ENCODE data around the gene RCN1. TPM values are rescaled to one million over a fixed set of nuclear protein-coding genes. Genes with fewer than 3 reads are reported as not detected.
A peak's percentile ranks its signal among the peaks of the same experiment; 100 is the strongest.
"Not testable (repeated sequence)": the region's sequence is repeated elsewhere in the genome, so short reads cannot be mapped to it uniquely, and the experiment has no call there.

RCN1 gene
- total RNA-seq, 1 experiment from 2014 or later, result 186 TPM

- no peak overlapping the region for H3K4me3 Mint-ChIP-seq (ENCODE audit: low read depth, unreplicated experiment)
- no peak for DNase-seq
- H3K36me3 Mint-ChIP-seq (ENCODE audit: insufficient read depth, unreplicated experiment), result no peaks in the 10 kb centered on the region
- intact Hi-C loops (cut with micrococcal nuclease; ENCODE audit: unreplicated experiment), result no loop called here
- CTCF ChIA-PET, result no interaction called here
- no peak overlapping the region for H3K27ac Mint-ChIP-seq (ENCODE audit: unreplicated experiment)
- peaks cover 22% of the 10 kb centered on the region for H3K4me1 Mint-ChIP-seq (ENCODE audit: low read depth, unreplicated experiment)
- TF ChIP-seq CTCF (IDR thresholded peaks at IDR 0.05; ENCODE audit: unreplicated experiment), result no peak
- no TSS peak for BruUV-seq (replicated peaks)
- H3K27me3 Mint-ChIP-seq (ENCODE audit: unreplicated experiment), result peaks cover 29% of the 10 kb centered on the region
- H3K9me3 Mint-ChIP-seq (ENCODE audit: low read depth, unreplicated experiment), result no peaks in the 10 kb centered on the region
Measured at GRCh38 chr11:32113920-32114203, 23.0 kb downstream of the RCN1 start.

- peaks cover 14% of the 10 kb centered on the region for H3K4me1 Mint-ChIP-seq (ENCODE audit: low read depth, unreplicated experiment)
- no peak overlapping the region for H3K4me3 Mint-ChIP-seq (ENCODE audit: low read depth, unreplicated experiment)
- intact Hi-C loops (cut with micrococcal nuclease; ENCODE audit: unreplicated experiment), result no loop called here
- no peak overlapping the region for H3K27ac Mint-ChIP-seq (ENCODE audit: unreplicated experiment)
- DNase-seq, result no peak
- peaks cover 29% of the 10 kb centered on the region for H3K27me3 Mint-ChIP-seq (ENCODE audit: unreplicated experiment)
- H3K36me3 Mint-ChIP-seq (ENCODE audit: insufficient read depth, unreplicated experiment), result no peaks in the 10 kb centered on the region
- TF ChIP-seq CTCF (IDR thresholded peaks at IDR 0.05; ENCODE audit: unreplicated experiment), result no peak
- H3K9me3 Mint-ChIP-seq (ENCODE audit: low read depth, unreplicated experiment), result peaks cover 2% of the 10 kb centered on the region
- CTCF ChIA-PET, result no interaction called here
- no TSS peak for BruUV-seq (replicated peaks)
Measured at GRCh38 chr11:32115446-32115845, 24.6 kb downstream of the RCN1 start.

- Mint-ChIP-seq H3K4me1 (ENCODE audit: low read depth, unreplicated experiment) (peaks cover 14% of the 10 kb centered on the region), H3K36me3 (ENCODE audit: insufficient read depth, unreplicated experiment) (no peaks in the 10 kb centered on the region), H3K27me3 (ENCODE audit: unreplicated experiment) (peaks cover 29% of the 10 kb centered on the region), H3K9me3 (ENCODE audit: low read depth, unreplicated experiment) (peaks cover 5% of the 10 kb centered on the region), H3K27ac (ENCODE audit: unreplicated experiment) (no peak overlapping the region), H3K4me3 (ENCODE audit: low read depth, unreplicated experiment) (no peak overlapping the region)
- DNase-seq, result no peak
- CTCF ChIA-PET, result no interaction called here
- BruUV-seq (replicated peaks), result no TSS peak
- intact Hi-C loops (cut with micrococcal nuclease; ENCODE audit: unreplicated experiment), result no loop called here
- TF ChIP-seq CTCF (IDR thresholded peaks at IDR 0.05; ENCODE audit: unreplicated experiment), result no peak
Measured at GRCh38 chr11:32116668-32117067, 25.8 kb downstream of the RCN1 start.

- H3K9me3 Mint-ChIP-seq (ENCODE audit: low read depth, unreplicated experiment), result peaks cover 5% of the 10 kb centered on the region
- BruUV-seq (replicated peaks), result no TSS peak
- H3K4me1 Mint-ChIP-seq (ENCODE audit: low read depth, unreplicated experiment), result peaks cover 14% of the 10 kb centered on the region
- CTCF ChIA-PET, result interaction anchor here (0.6 to 0.9 kb wide), 4 partner anchors 8 to 1005 kb away, joined by 3 to 19 read pairs (median 4); no protein-coding TSS in a partner anchor
- no peak overlapping the region for H3K4me3 Mint-ChIP-seq (ENCODE audit: low read depth, unreplicated experiment)
- peak overlapping the region; percentile 23 for H3K27ac Mint-ChIP-seq (ENCODE audit: unreplicated experiment)
- peak; percentile 63 for DNase-seq
- no peak for TF ChIP-seq CTCF (IDR thresholded peaks at IDR 0.05; ENCODE audit: unreplicated experiment)
- H3K36me3 Mint-ChIP-seq (ENCODE audit: insufficient read depth, unreplicated experiment), result no peaks in the 10 kb centered on the region
- peaks cover 24% of the 10 kb centered on the region for H3K27me3 Mint-ChIP-seq (ENCODE audit: unreplicated experiment)
- intact Hi-C loops (cut with micrococcal nuclease; ENCODE audit: unreplicated experiment), result no loop called here
Measured at GRCh38 chr11:32118025-32118974, 27.4 kb downstream of the RCN1 start.

- H3K9me3 Mint-ChIP-seq (ENCODE audit: low read depth, unreplicated experiment); BruUV-seq (replicated peaks); CTCF ChIA-PET; H3K36me3 Mint-ChIP-seq (ENCODE audit: insufficient read depth, unreplicated experiment); H3K4me3 Mint-ChIP-seq (ENCODE audit: low read depth, unreplicated experiment); intact Hi-C loops (cut with micrococcal nuclease; ENCODE audit: unreplicated experiment); DNase-seq: not testable (repeated sequence)
- peaks cover 16% of the 10 kb centered on the region for H3K27me3 Mint-ChIP-seq (ENCODE audit: unreplicated experiment)
- H3K4me1 Mint-ChIP-seq (ENCODE audit: low read depth, unreplicated experiment), result peaks cover 14% of the 10 kb centered on the region
- peak overlapping the region; percentile 26 for H3K27ac Mint-ChIP-seq (ENCODE audit: unreplicated experiment)
Measured at GRCh38 chr11:32119139-32119538, 28.3 kb downstream of the RCN1 start.

Data from Calu3 (cell line).